NT2/D1 (cell line): Measurements from ENCODE around the gene PARS2.

Experiments used
- DNase-seq: peaks from one replicate; pipeline ENCODE4 v3.0.0-alpha.2; 2011; ENCODE audit warnings: low read depth, low spot score
- H3K27me3 ChIP-seq: 2 replicates; pipeline ENCODE4 v1.6.0; 2011; ENCODE audit warnings: mild to moderate bottlenecking; ENCODE audit not compliant: insufficient read length, insufficient read depth
- H3K36me3 ChIP-seq: 2 replicates; pipeline ENCODE4 v1.6.1; 2011; ENCODE audit warnings: mild to moderate bottlenecking, low read length, mixed read lengths; ENCODE audit not compliant: insufficient read depth, insufficient read length
- H3K4me1 ChIP-seq: 2 replicates; pipeline ENCODE4 v1.5.1; 2011; ENCODE audit not compliant: insufficient read depth, insufficient read length
- H3K4me3 ChIP-seq: 2 replicates; pipeline ENCODE4 v1.5.1; 2011; ENCODE audit warnings: low read depth; ENCODE audit not compliant: insufficient read length
- H3K9ac ChIP-seq: 2 replicates; pipeline ENCODE4 v1.6.0; 2011; ENCODE audit warnings: low read depth; ENCODE audit not compliant: insufficient read length
- H3K9me3 ChIP-seq: 2 replicates; pipeline ENCODE4 v1.5.1; 2011; ENCODE audit warnings: mild to moderate bottlenecking, low read length; ENCODE audit not compliant: insufficient read depth
- SUZ12 ChIP-seq: IDR thresholded peaks from 2 replicates; pipeline ENCODE4 v1.6.1; 2011; ENCODE audit not compliant: insufficient read length, insufficient read depth; ENCODE audit errors: extremely low read depth
- YY1 ChIP-seq: IDR thresholded peaks from 2 replicates; pipeline ENCODE4 v1.6.1; 2011; ENCODE audit not compliant: insufficient read length, insufficient read depth
- ZNF274 ChIP-seq: IDR thresholded peaks from 2 replicates; pipeline ENCODE4 v1.6.1; 2011; ENCODE audit warnings: mild to moderate bottlenecking, low read depth, low read length

The PARS2 gene

DNA sequence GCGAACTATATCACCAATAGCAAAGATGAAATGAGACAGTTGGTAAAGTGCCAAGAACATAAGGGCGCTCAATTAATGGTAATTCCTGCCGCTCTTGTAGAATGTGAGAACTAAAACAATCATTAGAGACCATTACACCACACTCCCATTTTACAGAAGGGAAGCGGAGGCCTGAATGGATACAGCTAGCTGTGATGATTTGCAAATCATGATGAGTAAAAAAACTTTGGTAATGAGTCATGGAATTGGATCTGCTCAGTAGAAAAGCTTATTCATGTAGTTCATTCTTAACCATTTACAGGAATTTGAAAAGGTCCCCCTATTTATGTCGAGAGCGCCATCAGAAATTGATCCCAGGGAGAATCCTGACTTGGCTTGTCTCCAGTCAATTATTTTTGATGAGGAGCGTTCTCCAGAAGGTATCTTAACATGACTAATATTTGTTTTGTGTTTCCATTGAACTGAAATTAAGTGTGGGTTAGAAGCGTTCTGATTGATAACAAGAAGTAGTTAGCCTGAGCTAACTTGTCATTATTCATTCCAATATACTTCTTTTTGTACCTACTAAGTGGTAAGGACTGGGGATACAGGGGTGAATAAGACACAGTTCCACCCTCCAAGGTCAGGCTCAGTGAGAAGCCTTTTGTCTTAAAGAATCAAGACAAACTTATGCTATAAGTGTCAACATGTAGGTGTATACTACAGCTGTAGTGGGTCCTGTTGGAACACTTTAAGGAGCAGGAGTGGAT lies 47.9 kb downstream of the PARS2 start:
- H3K4me3 ChIP-seq, result peak overlapping the region; percentile 93
- no peak for DNase-seq
- H3K9ac ChIP-seq, result peak overlapping the region; percentile 98
- H3K9me3 ChIP-seq, result no peaks in the 10 kb centered on the region
- peaks cover 7% of the 10 kb centered on the region for H3K27me3 ChIP-seq
- H3K4me1 ChIP-seq, result no peaks in the 10 kb centered on the region
- no peak for TF ChIP-seq ZNF274
- no peak for TF ChIP-seq SUZ12
- no peak for TF ChIP-seq YY1
- peaks cover 48% of the 10 kb centered on the region for H3K36me3 ChIP-seq

GRCh38 chr1:54715493-54716298 lies 48.6 kb downstream of the PARS2 start, which contains the start of gene TTC4:
Gene TTC4 (plus strand): TSS chr1:54715861. CDS start chr1:54715909, 48 bp downstream.
- Histone ChIP-seq H3K4me3 (peak within 1 kb of the TSS; percentile 93), H3K4me1 (no peaks in the 10 kb centered on the region), H3K27me3 (peaks cover 7% of the 10 kb centered on the region), H3K9ac (peak within 1 kb of the TSS; percentile 98), H3K9me3 (no peaks in the 10 kb centered on the region), H3K36me3 (peaks cover 41% of the 10 kb centered on the region)
- no peak for TF ChIP-seq SUZ12
- no peak for TF ChIP-seq ZNF274
- TF ChIP-seq YY1, result no peak
- peak; percentile 87 for DNase-seq

DNA sequence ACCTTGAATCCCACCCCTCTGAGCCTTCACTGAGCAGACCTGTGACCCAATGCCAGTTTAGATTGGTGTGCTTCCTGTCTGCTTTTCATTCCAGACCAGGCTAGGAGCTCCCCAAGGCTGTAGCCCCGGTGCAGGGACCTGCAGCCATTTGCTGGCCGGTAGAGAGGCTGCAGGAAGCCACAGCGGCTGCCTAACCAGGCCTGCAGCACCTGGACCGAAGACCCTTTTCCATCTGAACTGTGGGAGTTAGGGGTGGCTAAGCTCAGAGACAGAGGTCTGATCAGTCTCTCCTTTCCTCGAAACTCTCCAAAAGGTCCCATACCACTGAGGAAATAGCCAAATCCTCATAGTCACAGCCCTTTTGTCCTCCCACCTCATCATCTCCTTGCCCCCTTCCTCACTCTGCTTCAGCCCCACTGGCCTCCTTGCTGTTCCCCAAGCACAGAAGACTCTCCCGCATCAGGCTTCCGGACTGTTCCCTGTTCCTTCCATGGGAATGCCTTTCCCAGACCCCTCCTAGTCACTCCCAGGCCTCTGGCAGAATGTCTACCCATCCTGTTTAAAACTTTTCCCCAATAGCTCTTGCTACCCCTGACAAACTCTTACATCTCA lies 49.3 kb downstream of the PARS2 start:
- Histone ChIP-seq H3K9ac (peak overlapping the region; percentile 16), H3K9me3 (no peaks in the 10 kb centered on the region), H3K36me3 (peaks cover 34% of the 10 kb centered on the region), H3K4me3 (peak overlapping the region; percentile 93), H3K4me1 (no peaks in the 10 kb centered on the region), H3K27me3 (peaks cover 7% of the 10 kb centered on the region)
- no peak for DNase-seq
- TF ChIP-seq ZNF274 (no peak), SUZ12 (no peak), YY1 (no peak)

GRCh38 chr1:54711536-54711935 lies 52.8 kb downstream of the PARS2 start:
- no peaks in the 10 kb centered on the region for H3K36me3 ChIP-seq
- no peak for DNase-seq
- no peak overlapping the region for H3K9ac ChIP-seq
- TF ChIP-seq YY1 (no peak), SUZ12 (no peak), ZNF274 (no peak)
- no peak overlapping the region for H3K4me3 ChIP-seq
- H3K27me3 ChIP-seq, result peaks cover 10% of the 10 kb centered on the region
- no peaks in the 10 kb centered on the region for H3K9me3 ChIP-seq
- no peaks in the 10 kb centered on the region for H3K4me1 ChIP-seq

DNA sequence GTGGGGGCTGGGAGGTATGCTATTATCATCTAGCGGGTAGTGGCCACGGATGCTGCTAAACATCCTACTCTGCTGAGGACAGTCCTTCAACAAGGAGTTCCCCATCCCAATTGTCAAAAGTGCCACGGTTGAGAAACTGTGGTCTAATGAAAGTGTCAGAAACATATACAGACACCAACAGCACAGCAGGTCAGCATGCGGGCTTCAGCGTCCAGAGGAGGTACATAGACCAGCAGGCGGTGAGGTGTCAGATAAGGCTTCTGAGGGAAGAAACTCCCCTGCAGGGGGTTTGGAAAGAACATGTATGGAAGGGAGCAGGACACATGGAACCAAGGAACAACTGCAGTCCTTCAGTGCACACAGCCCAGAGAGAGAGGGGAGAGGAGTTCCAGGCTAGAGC lies 53.5 kb downstream of the PARS2 start:
- H3K27me3 ChIP-seq, result peaks cover 14% of the 10 kb centered on the region

GRCh38 chr1:54710434-54710833 lies 53.9 kb downstream of the PARS2 start:
- H3K4me3 ChIP-seq, result no peak overlapping the region
- peaks cover 17% of the 10 kb centered on the region for H3K27me3 ChIP-seq
- no peaks in the 10 kb centered on the region for H3K4me1 ChIP-seq
- TF ChIP-seq ZNF274 (no peak), YY1 (no peak), SUZ12 (no peak)
- no peak for DNase-seq
- no peaks in the 10 kb centered on the region for H3K9me3 ChIP-seq
- no peak overlapping the region for H3K9ac ChIP-seq
- H3K36me3 ChIP-seq, result no peaks in the 10 kb centered on the region

More for the DNA sequence above, 53.5 kb downstream of the PARS2 start:
- Histone ChIP-seq H3K36me3 (no peaks in the 10 kb centered on the region), H3K4me3 (no peak overlapping the region), H3K9me3 (no peaks in the 10 kb centered on the region), H3K4me1 (no peaks in the 10 kb centered on the region), H3K9ac (no peak overlapping the region)
- no peak for DNase-seq
- no peak for TF ChIP-seq YY1
- TF ChIP-seq ZNF274, result no peak
- no peak for TF ChIP-seq SUZ12
